ENCODE results near the gene SGPL1. TPM values are rescaled to one million over a fixed set of nuclear protein-coding genes. Genes with fewer than 3 reads are reported as not detected.
"Not testable (repeated sequence)": the region's sequence is repeated elsewhere in the genome, so short reads cannot be mapped to it uniquely, and the experiment has no call there.

Gene SGPL1
- total RNA-seq, 1 donor from 2014 or later: 89.9 TPM

DNA sequence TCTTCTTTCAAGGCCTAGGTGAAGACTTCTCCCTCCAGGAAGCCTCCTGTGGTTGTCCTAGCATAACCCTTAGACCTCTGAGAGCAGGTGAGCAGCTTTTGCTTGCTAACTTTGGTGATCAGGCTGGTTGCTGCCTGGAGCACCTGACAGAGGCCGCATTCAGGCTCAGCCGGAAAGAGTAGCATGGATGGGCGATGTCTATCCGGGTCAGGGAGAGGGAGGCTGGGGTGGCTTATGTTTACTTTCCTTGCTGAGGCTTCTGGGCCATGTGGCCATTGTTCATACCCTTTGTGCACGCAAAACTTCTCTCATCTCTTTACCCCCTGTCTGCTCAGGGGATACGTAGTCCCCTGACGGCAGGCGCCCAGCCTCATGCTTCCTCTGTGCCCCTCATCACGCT lies 100.1 kb downstream of the SGPL1 start:
- no peak overlapping the region for H3K4me3 Mint-ChIP-seq
- peaks cover 79% of the 10 kb centered on the region for H3K27me3 Mint-ChIP-seq (ENCODE audit: low read depth)
- H3K4me1 Mint-ChIP-seq: peaks cover 9% of the 10 kb centered on the region
- H3K9me3 Mint-ChIP-seq: no peaks in the 10 kb centered on the region
- TF ChIP-seq, protein P1, sequence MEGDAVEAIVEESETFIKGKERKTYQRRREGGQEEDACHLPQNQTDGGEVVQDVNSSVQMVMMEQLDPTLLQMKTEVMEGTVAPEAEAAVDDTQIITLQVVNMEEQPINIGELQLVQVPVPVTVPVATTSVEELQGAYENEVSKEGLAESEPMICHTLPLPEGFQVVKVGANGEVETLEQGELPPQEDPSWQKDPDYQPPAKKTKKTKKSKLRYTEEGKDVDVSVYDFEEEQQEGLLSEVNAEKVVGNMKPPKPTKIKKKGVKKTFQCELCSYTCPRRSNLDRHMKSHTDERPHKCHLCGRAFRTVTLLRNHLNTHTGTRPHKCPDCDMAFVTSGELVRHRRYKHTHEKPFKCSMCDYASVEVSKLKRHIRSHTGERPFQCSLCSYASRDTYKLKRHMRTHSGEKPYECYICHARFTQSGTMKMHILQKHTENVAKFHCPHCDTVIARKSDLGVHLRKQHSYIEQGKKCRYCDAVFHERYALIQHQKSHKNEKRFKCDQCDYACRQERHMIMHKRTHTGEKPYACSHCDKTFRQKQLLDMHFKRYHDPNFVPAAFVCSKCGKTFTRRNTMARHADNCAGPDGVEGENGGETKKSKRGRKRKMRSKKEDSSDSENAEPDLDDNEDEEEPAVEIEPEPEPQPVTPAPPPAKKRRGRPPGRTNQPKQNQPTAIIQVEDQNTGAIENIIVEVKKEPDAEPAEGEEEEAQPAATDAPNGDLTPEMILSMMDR (IDR thresholded peaks at IDR 0.05; ENCODE audit: unreplicated experiment): no peak
- no peak overlapping the region for H3K27ac Mint-ChIP-seq
- DNase-seq (ENCODE audit: low spot score in 2 of 2, unreplicated experiment in 2 of 2): no peak
- H3K36me3 Mint-ChIP-seq: no peaks in the 10 kb centered on the region

DNA sequence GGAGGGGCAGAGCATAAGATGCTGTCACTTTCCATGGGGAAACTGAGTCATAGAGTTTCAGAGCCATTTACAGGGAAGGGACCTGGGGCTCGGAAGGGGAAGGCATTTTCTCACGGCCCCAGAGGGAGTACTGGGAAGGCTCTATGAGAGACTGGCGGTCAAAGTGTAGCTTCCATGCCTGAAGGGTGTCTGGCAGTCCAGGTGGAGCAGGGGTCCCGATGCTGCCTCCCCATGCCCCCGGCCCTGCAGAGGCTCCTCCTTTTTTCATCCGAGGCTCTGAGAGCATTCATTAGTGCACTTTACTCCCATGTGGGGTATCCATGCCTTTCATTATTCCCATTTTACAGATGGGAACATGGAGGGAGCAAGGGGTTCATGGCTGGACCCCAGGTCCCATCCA lies 100.5 kb downstream of the SGPL1 start:
- Mint-ChIP-seq H3K9me3 (no peaks in the 10 kb centered on the region), H3K4me1 (peaks cover 9% of the 10 kb centered on the region), H3K27me3 (ENCODE audit: low read depth) (peaks cover 82% of the 10 kb centered on the region), H3K27ac (no peak overlapping the region), H3K4me3 (no peak overlapping the region), H3K36me3 (no peaks in the 10 kb centered on the region)
- DNase-seq (ENCODE audit: low spot score in 2 of 2, unreplicated experiment in 2 of 2): no peak
- TF ChIP-seq, protein P1 (IDR thresholded peaks at IDR 0.05; ENCODE audit: unreplicated experiment): no peak

DNA sequence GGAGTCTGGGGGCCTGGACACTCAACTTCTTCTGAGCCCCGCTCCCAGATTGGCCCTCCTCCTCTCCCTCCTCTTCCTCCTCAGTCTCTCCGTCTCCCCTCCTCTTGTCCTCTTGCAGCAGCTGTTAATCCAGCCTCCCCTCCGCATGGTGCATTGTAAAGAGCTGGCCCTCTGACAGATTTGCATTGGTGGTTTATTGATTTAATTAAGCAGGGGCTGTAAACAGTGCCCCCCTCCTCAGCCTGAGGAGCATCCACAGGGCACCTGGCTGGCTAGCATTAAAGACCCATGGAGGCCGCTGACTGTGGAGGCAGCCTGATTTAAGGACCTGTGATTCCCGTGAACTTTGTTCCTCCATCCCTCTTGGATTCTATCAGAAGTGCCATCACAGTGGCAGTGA lies 101.5 kb downstream of the SGPL1 start:
- Mint-ChIP-seq H3K27ac (no peak overlapping the region), H3K36me3 (no peaks in the 10 kb centered on the region), H3K4me1 (peaks cover 9% of the 10 kb centered on the region), H3K4me3 (no peak overlapping the region), H3K9me3 (no peaks in the 10 kb centered on the region), H3K27me3 (ENCODE audit: low read depth) (peaks cover 86% of the 10 kb centered on the region)
- DNase-seq (ENCODE audit: low spot score in 2 of 2, unreplicated experiment in 2 of 2): no peak
- TF ChIP-seq, protein P1 (IDR thresholded peaks at IDR 0.05; ENCODE audit: unreplicated experiment): no peak

DNA sequence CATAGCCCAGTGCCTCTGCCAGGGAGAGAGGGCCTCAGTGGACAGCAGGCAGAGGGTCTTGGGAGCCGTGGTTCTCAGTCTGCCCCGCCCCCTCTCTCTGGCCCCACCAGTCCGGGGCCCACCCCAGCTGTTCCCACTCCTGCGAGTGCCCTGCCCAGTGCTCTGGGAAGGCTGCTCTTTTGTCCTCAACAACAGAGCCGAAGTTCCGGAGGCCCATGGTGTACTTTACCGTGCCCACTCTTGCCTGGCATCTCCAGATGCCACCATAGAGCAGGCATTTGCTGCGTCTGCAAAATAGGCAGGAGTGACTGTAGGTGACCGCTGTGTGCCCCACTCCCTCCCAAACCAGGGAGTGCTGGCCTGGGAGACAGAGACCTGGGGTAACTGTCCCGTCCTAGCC lies 101.9 kb downstream of the SGPL1 start:
- no peak overlapping the region for H3K27ac Mint-ChIP-seq
- peaks cover 9% of the 10 kb centered on the region for H3K4me1 Mint-ChIP-seq
- no peaks in the 10 kb centered on the region for H3K9me3 Mint-ChIP-seq
- peaks cover 86% of the 10 kb centered on the region for H3K27me3 Mint-ChIP-seq (ENCODE audit: low read depth)
- H3K36me3 Mint-ChIP-seq: no peaks in the 10 kb centered on the region
- TF ChIP-seq, protein P1 (IDR thresholded peaks at IDR 0.05; ENCODE audit: unreplicated experiment): no peak
- no peak for DNase-seq (ENCODE audit: low spot score in 2 of 2, unreplicated experiment in 2 of 2)
- H3K4me3 Mint-ChIP-seq: no peak overlapping the region

DNA sequence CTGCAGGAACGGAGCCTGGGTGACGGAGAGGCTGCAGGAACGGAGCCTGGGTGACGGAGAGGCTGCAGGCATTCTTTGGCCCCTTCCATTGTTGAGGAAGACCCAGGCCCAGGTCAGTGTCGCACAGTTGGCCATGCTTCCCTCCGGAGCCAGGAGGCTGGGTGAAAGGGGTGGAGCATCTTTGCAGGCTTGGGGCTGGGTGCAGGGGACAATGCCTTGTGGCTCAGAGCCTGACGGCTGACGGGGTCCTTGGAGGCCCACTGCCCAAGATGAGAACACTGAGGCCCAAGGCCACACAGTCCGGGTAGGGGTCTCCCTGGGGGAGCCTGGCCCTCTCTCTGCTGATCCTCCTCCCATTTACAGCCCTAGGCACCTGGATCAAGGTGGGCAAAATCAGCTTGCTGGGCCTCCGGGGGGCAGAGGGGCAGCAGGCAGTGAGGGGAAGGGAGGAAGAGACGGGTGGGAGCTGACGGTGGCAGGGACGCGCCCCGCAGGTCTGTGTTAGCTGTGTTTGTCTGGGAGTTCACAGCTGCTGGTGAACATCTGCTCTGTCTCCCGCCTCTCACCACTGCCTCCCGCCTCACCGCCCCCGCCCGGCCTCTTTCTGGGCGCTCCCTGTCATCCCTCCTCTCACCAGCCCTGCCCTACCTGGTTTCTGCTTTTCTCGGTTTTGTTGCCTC lies 103.2 kb downstream of the SGPL1 start:
- Mint-ChIP-seq H3K27me3 (ENCODE audit: low read depth) (peaks cover 80% of the 10 kb centered on the region), H3K4me1 (peaks cover 3% of the 10 kb centered on the region), H3K36me3 (no peaks in the 10 kb centered on the region), H3K4me3 (no peak overlapping the region), H3K9me3 (no peaks in the 10 kb centered on the region), H3K27ac (no peak overlapping the region)
- TF ChIP-seq, protein P1 (IDR thresholded peaks at IDR 0.05; ENCODE audit: unreplicated experiment): no peak
- DNase-seq (ENCODE audit: low spot score in 2 of 2, unreplicated experiment in 2 of 2): no peak

DNA sequence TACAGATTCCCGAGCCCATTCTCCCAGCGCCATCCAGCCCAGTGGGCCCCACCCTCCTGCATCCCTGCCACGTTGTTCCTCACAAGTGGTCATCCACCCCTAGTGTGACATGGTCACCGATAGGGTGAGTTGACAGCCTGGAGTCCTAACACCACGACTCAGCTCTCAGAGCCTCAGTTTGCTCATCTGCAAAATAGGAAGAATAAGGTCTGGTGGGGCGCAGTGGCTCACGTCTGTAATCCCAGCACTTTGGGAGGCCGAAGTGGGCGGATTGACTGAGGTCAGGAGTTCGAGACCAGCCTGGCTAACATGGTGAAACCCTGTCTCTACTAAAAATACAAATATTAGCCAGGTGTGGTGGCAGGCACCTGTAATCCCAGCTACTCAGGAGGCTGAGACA lies 104.2 kb downstream of the SGPL1 start:
- not testable (repeated sequence) for DNase-seq (ENCODE audit: low spot score in 2 of 2, unreplicated experiment in 2 of 2); H3K36me3 Mint-ChIP-seq; H3K4me3 Mint-ChIP-seq; H3K27ac Mint-ChIP-seq; H3K4me1 Mint-ChIP-seq; H3K9me3 Mint-ChIP-seq
- H3K27me3 Mint-ChIP-seq (ENCODE audit: low read depth): peaks cover 81% of the 10 kb centered on the region

Data from mesothelial cell of epicardium (in vitro differentiated cells).